RWPE1 (cell line): ENCODE measurements around the gene HID1.

Experiments used
- CTCF ChIA-PET: fragments of 350-600 bp; sonication (Branson Sonifier 250); formaldehyde crosslinking; extraction: SDS; loops from one replicate; lab custom pipeline; 2021; lab: Yijun Ruan, JAX
- POLR2A ChIA-PET: fragments of 400-600 bp; formaldehyde crosslinking; extraction: SDS; loops from one replicate; lab custom pipeline; 2020; ENCODE audit warnings: antibody characterized with exemption; ENCODE audit not compliant: low non-redundant PET; lab: Yijun Ruan, JAX
- DNase-seq: peaks from one replicate; pipeline ENCODE4 v3.0.0; 2012; ENCODE audit warnings: low spot score
- H3K27ac ChIP-seq: fragments of 450-650 bp; 2 replicates; pipeline ENCODE4 v1.5.1; 2017
- TF ChIP-seq, protein P1 (sequence below): fragments of 450-650 bp; conservative IDR thresholded peaks from 2 replicates; pipeline ENCODE4 v1.5.1; 2017; ENCODE audit warnings: low read depth, mild to moderate bottlenecking

Gene HID1

DNA sequence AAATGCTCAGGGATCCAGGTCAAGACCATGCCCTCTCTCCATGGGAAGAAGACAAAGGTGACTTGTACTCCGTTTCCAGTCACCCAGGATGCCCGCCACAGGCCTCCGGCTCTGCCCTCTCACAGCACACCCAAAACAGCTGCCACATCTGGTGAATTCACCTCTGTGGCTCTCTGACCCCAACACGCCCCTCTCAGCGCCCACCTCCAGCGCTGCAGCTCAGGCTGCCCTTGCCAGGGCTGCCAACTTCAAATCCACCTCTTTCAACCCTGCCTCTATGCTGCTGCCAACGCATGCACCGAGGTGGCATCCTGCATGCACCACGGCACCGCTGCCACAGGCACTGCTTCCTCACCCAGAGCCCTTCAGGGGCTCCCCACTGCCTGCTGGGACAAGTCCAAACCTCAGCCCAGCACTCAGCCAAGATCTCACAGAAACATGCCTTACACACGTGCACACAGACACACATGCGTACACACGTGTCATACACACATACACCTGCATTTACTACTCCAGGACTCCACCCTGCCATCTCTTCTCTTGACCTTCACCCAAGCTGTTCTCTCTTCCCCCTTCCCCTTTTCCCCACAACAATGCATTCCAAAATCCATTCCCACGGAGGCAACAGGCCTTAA is 7.5 kb downstream of the HID1 start:
- no peak overlapping the region for H3K27ac ChIP-seq
- ChIA-PET CTCF (interaction anchor here (1.4 kb wide), 1 partner anchor 41 kb away, joined by 5 read pairs; the partner anchor contains the start of gene OTOP2), POLR2A (no interaction called here)
- no peak for DNase-seq
- TF ChIP-seq, protein P1, sequence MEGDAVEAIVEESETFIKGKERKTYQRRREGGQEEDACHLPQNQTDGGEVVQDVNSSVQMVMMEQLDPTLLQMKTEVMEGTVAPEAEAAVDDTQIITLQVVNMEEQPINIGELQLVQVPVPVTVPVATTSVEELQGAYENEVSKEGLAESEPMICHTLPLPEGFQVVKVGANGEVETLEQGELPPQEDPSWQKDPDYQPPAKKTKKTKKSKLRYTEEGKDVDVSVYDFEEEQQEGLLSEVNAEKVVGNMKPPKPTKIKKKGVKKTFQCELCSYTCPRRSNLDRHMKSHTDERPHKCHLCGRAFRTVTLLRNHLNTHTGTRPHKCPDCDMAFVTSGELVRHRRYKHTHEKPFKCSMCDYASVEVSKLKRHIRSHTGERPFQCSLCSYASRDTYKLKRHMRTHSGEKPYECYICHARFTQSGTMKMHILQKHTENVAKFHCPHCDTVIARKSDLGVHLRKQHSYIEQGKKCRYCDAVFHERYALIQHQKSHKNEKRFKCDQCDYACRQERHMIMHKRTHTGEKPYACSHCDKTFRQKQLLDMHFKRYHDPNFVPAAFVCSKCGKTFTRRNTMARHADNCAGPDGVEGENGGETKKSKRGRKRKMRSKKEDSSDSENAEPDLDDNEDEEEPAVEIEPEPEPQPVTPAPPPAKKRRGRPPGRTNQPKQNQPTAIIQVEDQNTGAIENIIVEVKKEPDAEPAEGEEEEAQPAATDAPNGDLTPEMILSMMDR = no peak

DNA sequence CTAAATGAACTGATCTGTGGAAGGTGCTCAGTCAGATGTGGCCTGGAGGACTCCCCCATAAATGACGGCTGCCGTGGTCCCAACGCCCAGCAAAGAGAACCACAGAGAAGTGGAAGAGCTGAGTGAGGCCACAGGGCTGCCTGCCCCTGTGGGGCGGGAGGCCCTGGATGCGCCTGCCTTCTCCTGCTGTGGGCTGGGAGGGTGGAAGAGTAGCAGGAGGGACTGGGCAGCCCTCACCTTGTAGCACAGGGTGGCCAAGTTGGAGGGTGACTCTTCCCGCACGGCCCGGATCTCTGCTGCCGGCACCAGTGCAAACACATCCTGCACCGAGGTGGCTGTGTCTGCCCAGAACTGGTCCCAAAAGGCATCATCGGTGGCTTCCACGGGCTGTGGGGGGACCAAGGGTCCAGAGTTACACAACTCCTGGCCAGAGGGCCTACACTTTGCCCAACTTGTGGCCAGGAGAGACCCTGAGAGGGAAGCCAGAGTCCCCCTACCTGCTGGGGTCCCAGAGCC is 8.3 kb downstream of the HID1 start:
- TF ChIP-seq, protein P1 = no peak
- CTCF ChIA-PET = interaction anchor here (1.4 kb wide), 1 partner anchor 40 kb away, joined by 5 read pairs; the partner anchor contains the start of gene OTOP2
- POLR2A ChIA-PET = no interaction called here
- DNase-seq = no peak
- no peak overlapping the region for H3K27ac ChIP-seq

DNA sequence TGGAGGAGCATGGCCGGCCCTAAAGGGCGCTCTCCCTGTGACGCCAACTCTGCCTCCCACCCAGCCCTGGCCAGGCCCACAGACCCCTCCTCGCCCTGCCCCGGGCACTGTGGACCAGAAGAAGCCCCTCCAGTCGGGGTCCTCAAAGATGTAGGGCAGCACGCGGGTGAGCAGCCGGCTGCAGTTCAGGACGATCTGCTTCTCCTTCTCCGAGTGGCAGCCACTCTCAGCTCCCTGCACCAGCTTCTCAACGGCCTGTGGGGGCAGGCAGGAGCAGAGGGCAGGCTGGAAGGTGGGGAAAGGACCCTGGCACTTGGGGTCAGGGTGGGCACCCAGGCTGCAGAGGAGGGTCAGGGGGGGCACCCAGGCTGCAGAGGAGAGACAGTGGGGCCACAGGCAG is 8.9 kb downstream of the HID1 start:
- POLR2A ChIA-PET = no interaction called here
- TF ChIP-seq, protein P1 = no peak

DNA sequence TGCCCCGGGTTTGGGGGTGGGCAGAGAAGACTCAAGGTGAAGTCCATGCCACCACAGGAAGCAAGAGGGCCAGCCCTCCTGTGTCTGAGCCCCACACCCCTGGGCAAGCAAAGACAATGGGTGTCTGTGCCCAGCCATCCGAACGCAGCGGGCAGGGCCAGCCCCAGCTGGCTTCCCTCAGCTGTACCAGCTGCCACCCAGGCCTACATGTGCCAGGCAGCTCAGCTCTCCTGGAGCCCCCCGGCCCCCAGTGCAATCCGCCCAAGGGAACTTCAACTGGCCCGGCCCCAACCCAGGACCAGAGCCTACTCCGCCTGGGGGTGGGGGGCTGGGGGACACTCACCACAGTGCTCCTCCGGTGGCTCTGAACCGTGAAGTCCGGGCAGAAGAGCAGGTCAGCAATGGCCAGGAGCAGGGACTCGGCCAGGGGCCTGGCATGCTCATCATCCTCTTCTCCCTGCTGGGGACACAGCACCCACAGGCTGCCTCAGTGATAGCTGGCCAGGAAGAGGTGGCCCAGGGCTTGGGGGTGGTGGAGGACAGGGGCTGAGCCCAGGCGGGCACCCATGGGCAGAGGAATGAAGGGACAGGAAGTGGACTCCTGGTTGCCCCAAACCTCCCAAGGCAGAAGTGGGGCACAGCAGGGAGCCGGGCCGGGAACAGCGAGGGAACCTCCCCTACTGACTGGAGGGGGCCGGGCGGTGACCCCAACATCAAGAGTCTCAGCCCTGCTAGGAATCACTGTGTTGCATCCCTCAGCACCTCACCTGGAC is 9.8 kb downstream of the HID1 start:
- no peak for DNase-seq
- ChIA-PET POLR2A (interaction anchor here (0.6 to 0.9 kb wide), 2 partner anchors 25 to 53 kb away, joined by 3 read pairs; partner anchors contain the start of gene CDR2L), CTCF (interaction anchor here (0.7 to 3.0 kb wide), 9 partner anchors 9 to 239 kb away, joined by 3 to 35 read pairs (median 6); partner anchors contain the start of genes CDR2L, HID1, MRPL58 and OTOP2)
- H3K27ac ChIP-seq = peak overlapping the region; percentile 11; the same call in 1 of the 2 replicates
- TF ChIP-seq, protein P1 = no peak

More for the DNA sequence above, 8.9 kb downstream of the HID1 start:
- no peak overlapping the region for H3K27ac ChIP-seq
- DNase-seq = no peak
- CTCF ChIA-PET = interaction anchor here (1.4 kb wide), 1 partner anchor 40 kb away, joined by 5 read pairs; the partner anchor contains the start of gene OTOP2

DNA sequence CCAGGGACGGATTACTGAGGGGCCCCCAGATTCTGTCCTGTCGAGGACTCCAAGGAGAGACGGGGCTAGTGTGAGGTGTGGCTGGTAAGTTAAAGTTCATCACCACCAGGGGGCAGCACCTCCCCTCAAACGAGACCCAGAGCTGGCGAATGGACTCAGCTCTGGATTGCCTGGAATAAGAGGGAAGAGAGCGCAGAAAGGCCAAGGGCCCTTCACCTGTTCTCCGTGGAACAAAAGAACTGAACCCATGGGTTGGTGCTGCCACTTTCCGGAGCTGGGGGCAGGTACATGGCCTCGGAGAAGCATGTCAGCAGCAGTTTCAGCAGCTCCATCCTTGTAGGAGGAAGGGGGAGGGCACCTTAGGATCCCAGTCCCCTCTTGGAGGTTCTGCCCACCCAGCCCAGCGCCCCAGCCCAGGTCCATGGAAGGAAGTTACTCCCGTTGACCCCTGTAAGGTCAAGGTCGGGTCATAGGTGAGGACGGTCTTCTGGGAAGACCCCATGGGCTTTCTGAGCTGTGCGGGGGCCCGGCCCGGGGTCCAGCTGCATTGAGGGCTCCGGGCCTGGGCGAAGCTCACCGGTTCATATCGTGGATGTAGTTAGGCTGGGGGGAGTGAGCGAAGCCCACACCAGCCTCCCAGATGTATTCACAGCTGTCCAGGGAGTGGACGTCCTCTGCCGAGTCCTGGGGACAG is 10.8 kb downstream of the HID1 start:
- TF ChIP-seq, protein P1 = peak; percentile 85
- H3K27ac ChIP-seq = no peak overlapping the region
- POLR2A ChIA-PET = interaction anchor here (0.5 to 0.9 kb wide), 4 partner anchors 26 to 92 kb away, joined by 3 to 4 read pairs (median 3); partner anchors contain the start of genes CDR2L and MRPL58
- peak; percentile 81 for DNase-seq
- CTCF ChIA-PET = interaction anchor here (0.6 to 3.0 kb wide), 22 partner anchors 10 to 240 kb away, joined by 3 to 35 read pairs (median 6); partner anchors contain the start of genes CDR2L, HID1, MRPL58 and OTOP2
